PC-3 (cell line): ENCODE data around the gene ZFPL1.

Source experiments
- CTCF ChIP-seq: fragments of 300-600 bp; sonication (generic); conservative IDR thresholded peaks from 2 replicates; pipeline ENCODE4 v1.5.1; 2017; ENCODE audit warnings: antibody characterized with exemption, low read depth, mild to moderate bottlenecking, low read length
- EZH2 ChIP-seq: fragments of 300-600 bp; sonication (generic); IDR thresholded peaks from one replicate; pipeline ENCODE4 v1.6.1; 2017; ENCODE audit warnings: antibody characterized with exemption, mild to moderate bottlenecking, low read length; ENCODE audit not compliant: unreplicated experiment

- no peak for TF ChIP-seq CTCF
- TF ChIP-seq EZH2, result no peak
Measured at GRCh38 chr11:65036931-65037330, 47.1 kb upstream of the ZFPL1 start.
